NOMO-1 treated with DMSO at 0.1 percent for 48 hours (cell line): ENCODE data around the gene SERPINE1.
A peak's percentile ranks its signal among the peaks of the same experiment; 100 is the strongest.
"Not testable (repeated sequence)": the region's sequence is repeated elsewhere in the genome, so short reads cannot be mapped to it uniquely, and the experiment has no call there.

ENCODE experiments used
- DNase-seq: peaks from one replicate; lab custom pipeline; 2025; ENCODE audit not compliant: unreplicated experiment; lab: John Stamatoyannopoulos, UW

Gene SERPINE1

DNA sequence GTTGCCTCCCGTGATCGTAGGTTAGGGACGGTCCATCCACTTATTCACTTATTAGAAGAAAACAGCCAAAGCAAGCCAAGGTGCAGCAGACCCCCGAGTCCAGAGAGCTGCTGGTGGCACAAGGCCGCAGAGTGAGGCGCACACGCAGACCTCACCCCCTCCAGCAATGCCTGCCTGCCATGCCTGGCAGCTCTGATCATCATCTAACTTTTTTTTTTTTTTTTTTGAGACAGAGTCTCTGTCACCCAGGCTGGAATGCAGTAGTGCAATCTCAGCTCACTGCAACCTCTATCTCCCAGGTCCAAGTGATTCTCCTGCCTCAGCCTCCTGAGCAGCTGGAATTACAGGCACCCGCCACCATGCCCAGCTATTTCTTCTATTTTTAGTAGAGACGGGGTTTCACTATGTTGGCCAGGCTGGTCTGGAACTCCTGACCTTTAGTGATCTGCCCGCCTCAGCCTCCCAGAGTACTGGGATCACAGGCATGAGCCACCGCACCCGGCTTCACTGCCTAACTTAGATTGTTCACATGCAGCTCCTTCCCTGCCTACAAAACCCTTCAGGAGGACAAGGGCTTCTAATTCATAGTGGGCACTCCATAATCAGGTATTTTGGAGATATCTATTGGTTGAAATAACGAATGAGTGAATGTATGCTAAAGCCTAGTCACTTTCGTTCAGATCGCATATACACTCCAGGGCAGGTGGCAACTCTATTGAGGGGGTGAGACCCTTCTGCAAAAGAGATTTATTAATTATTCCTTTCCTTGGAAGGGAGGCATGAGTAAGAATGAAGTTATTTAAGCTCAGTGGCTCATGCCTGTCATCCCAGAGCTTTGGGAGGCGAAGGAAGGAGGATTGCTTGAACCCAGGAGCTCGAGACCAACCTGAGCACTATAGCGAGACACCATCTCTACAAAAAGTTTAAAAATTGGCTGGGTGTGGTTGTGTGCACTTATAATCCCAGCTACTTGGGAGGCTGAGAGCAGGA, 25.8 kb upstream of the SERPINE1 start:
- DNase-seq: no peak

DNA sequence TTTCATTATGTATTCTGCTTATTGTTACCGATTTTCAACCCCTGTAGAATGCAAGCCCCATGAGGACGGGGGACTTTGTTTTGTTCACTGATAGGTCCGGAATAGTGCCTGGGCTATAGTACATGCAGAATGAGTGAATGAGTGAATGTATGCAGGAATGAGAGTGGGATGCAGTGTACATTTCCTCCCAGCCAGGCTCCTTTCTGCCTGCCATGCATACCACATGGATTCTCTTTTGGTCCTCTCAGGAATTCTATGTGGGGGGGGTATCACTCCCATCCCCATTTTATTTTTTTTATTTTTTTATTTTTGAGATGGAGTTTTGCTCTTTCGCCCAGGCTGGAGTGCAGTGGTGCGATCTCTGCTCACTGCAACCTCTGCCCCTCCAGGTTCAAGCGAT, 24.9 kb upstream of the SERPINE1 start:
- DNase-seq: no peak

DNA sequence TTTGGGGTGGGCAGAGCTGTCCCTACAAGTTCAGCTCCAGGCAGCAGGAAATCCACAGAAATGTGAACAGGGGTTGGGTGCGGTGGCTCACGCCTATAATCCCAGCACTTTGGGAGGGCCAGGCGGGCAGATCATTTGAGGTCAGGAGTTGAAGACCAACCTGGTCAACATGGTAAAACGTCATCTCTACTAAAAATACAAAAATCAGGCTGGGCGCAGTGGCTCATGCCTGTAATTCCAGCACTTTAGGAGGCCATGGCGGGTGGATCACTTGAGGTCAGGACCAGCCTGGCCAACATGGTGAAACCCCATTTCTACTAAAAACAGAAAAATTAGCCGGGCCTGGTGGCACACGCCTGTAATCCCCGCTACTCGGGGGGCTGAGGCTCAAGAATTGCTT, 23.2 kb upstream of the SERPINE1 start:
- DNase-seq: not testable (repeated sequence)

GRCh38 chr7:101104193-101104713, 22.7 kb upstream of the SERPINE1 start:
- no peak for DNase-seq

GRCh38 chr7:101104799-101105198, 22.1 kb upstream of the SERPINE1 start:
- DNase-seq: no peak

DNA sequence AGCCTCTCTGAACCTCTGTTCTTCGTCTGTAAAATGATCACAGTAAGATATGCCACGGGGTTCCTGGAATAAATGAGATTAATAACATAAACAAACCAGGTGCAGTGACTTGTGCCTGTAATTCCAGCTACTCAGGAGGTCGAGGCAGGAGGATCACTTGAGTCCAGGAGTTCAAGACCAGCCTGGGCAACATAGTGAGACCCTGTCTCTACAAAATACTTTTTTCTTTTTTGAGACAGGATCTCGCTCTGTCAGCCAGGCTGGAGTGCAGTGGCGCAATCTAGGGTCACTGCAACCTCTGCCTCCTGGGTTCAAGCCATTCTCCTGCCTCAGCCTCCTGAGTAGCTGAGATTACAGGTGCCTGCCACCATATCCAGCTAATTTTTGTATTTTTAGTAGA, 21.7 kb upstream of the SERPINE1 start:
- not testable (repeated sequence) for DNase-seq

DNA sequence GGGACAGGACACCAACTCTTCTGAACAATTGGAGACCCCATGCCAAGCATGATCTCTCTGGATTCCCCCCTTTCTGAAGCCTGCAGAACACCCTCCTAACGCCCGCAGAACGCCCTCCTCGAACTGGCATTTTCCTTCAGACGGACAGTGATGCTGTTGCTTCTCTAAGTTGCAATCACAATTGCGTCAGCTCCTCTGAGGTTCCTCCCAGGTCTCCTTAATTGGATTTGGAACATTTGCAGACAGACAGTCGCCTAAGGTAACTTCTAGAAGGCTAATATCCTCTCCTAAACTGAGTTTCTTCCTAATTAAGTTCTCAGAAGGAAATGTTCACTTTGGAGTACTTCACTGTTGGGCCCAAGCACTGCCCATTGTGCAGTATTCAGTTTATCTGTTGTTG, 20.5 kb upstream of the SERPINE1 start:
- peak; percentile 44 for DNase-seq

GRCh38 chr7:101108330-101108857, 18.5 kb upstream of the SERPINE1 start:
- peak; percentile 48 for DNase-seq

- DNase-seq: no peak
Measured at GRCh38 chr7:101108961-101109360, 17.9 kb upstream of the SERPINE1 start.

GRCh38 chr7:101109368-101109767, 17.5 kb upstream of the SERPINE1 start:
- no peak for DNase-seq

- DNase-seq: no peak
Measured at GRCh38 chr7:101111261-101111660, 15.6 kb upstream of the SERPINE1 start.

DNA sequence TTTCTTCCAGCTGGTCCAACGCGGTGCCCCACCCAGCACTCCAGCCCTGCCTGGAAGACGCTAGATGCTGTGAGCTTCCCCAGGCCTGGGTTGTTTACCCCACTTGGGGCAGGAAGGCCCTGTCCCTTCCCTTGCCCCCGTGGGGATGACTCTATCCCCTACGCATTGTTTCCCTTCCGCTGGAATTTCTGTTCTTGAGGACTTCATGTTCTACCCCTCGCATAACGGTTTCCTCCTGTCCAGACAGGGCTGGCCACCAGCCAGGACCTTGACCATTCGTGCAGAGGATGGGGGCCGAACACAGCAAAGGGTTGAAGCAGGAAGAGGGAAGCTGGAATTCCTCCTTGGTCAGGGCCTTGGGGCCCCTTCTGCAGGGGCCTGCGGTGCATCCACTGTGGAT, 14.7 kb upstream of the SERPINE1 start:
- DNase-seq: no peak

DNA sequence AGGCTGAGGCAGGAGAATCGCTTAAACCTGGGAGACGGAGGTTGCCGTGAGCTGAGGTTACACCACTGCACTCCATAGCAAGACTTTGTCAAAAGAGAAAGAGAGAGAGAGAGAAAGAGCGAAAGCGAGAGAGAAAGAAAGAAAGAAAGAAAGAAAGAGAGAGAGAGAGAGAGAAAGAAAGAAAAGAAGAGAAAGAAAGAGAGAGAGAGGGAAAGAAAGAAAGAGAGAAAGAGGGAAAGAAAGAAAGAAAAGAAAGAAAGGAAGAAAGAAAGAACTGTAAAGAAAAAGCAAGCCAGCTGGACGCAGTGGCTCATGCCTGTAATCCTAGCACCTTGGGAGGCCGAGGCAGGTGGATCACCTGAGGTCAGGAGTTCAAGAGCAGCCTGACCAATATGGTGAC, 13.8 kb upstream of the SERPINE1 start:
- DNase-seq: not testable (repeated sequence)

- DNase-seq: no peak
Measured at GRCh38 chr7:101113836-101114235, 13.1 kb upstream of the SERPINE1 start.

GRCh38 chr7:101114492-101114891, 12.4 kb upstream of the SERPINE1 start:
- no peak for DNase-seq

- DNase-seq: no peak
Measured at GRCh38 chr7:101115215-101115614, 11.7 kb upstream of the SERPINE1 start.

- DNase-seq: no peak
Measured at GRCh38 chr7:101116898-101117297, 10.0 kb upstream of the SERPINE1 start.

- DNase-seq: no peak
Measured at GRCh38 chr7:101118856-101119255, 8.0 kb upstream of the SERPINE1 start.

DNA sequence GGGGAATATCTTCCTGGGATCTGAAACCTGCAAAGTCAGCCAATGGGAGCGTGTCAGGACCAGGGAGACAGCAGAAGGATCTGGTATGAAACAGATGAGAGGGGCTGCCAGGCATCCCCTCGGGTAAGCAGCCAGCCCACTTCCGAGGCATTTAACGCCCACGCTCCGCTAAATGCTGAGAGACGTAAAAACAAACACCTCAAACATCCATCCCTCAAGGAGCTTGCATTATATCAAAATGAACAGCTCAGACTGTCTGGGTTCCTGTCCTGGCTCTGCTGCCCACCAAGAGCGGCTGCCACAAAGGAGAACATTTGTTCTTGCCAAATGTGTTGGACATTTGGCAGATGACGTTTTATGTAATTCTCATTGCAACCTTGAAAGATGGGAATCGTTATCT, 7.0 kb upstream of the SERPINE1 start:
- DNase-seq: no peak

DNA sequence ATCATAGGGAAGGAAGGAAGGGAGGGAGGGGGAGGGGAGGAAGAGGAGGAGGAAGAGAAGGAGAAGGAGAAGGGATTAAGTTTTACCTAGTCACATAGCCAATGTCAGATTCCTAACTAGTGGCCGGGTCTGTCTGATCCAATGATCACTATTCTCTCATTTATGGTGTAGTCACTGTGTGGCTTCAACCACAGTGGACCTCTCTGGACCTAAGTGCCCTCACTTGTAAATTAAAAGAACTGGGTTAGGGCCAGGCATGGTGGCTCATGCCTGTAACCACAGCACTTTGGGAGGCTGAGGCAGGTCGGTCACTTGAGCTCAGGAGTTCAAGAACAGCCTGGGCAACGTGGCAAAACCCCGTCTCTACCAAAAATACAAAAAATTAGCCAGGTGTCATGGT, 6.6 kb upstream of the SERPINE1 start:
- DNase-seq: no peak

- not testable (repeated sequence) for DNase-seq
Measured at GRCh38 chr7:101121631-101121990, 5.3 kb upstream of the SERPINE1 start.
